Upper lobe of left lung (tissue), 6 donors: ENCODE data around the gene SERPINB1. TPM values are rescaled to one million over a fixed set of nuclear protein-coding genes. Genes with fewer than 3 reads are reported as not detected.

Experiments used
- ATAC-seq, 2 donors: fragments of 200-7000 bp; cut with Tn5 transposase; one replicate each; pipeline ENCODE4 v1.9.1; 2022; ENCODE audit warnings: mild to moderate bottlenecking in 2 of 2, moderate library complexity in 2 of 2; ENCODE audit not compliant: low FRiP score in 2 of 2
- DNase-seq, 2 donors: peaks; one replicate each; pipeline ENCODE4 v3.0.0-alpha.2; 2019 to 2020
- H3K27ac ChIP-seq, 4 donors: fragments of 200-600 bp; sonication (generic); one replicate each; pipeline ENCODE4 v1.5.1; 2016 to 2019
- H3K27me3 ChIP-seq, 4 donors: fragments of 200-600 bp; sonication (generic); one replicate each; pipeline ENCODE4 v1.5.1; 2017 to 2019
- H3K36me3 ChIP-seq, 4 donors: fragments of 200-600 bp; sonication (generic); one replicate each; pipeline ENCODE4 v1.5.1; 2016 to 2019
- H3K4me1 ChIP-seq, 4 donors: fragments of 200-600 bp; sonication (generic); one replicate each; pipeline ENCODE4 v1.5.1; 2018 to 2019
- H3K4me3 ChIP-seq, 4 donors: fragments of 200-600 bp; sonication (generic); one replicate each; pipeline ENCODE4 v1.5.1; 2017 to 2019; ENCODE audit warnings: mild to moderate bottlenecking in 2 of 4, moderate library complexity in 1 of 4
- H3K9me3 ChIP-seq, 4 donors: fragments of 200-600 bp; sonication (generic); one replicate each; pipeline ENCODE4 v1.5.1; 2018 to 2019
- EP300 ChIP-seq, 4 donors: sonication (generic); formaldehyde crosslinking; IDR thresholded peaks; one replicate each; pipeline ENCODE4 v1.5.1; 2017; ENCODE audit warnings: antibody characterized with exemption in 4 of 4, control low read depth in 2 of 4
- POLR2A ChIP-seq, 4 donors: fragments of 450-650 bp; IDR thresholded peaks; one replicate each; pipeline ENCODE4 v1.5.1; 2016 to 2017; ENCODE audit warnings: antibody characterized with exemption in 4 of 4, mild to moderate bottlenecking in 2 of 4
- POLR2AphosphoS5 ChIP-seq, 2 donors: sonication (generic); formaldehyde crosslinking; IDR thresholded peaks; one replicate each; pipeline ENCODE4 v1.5.1; 2017; ENCODE audit warnings: antibody characterized with exemption in 2 of 2
- WGBS, 2 donors: methylation state at CpG; one replicate each; pipeline ENCODE4 v1.1.5; 2017 to 2018; 5-methylcytosine and 5-hydroxymethylcytosine counted together
- total RNA-seq, 6 donors: library from RNA; depleted of rRNA in 4 of 6; stranded (reverse); fragments of >200 nt in 4 of 6; gene quantifications; one replicate each; pipeline versions ENCODE4 v1.1.0 to v1.2.1, GENCODE V29; 2016 to 2021
- TF ChIP-seq, protein P1 (sequence below), 6 experiments: fragments of 450-650 bp in 4 of 6; fragments of 200-600 bp in 2 of 6; sonication (generic) in 2 of 6; IDR thresholded peaks; one replicate each; pipeline ENCODE4 v1.5.1; 2016 to 2019; ENCODE audit warnings: antibody characterized with exemption in 6 of 6
- donor health status: DM: no; HTN: no; CAD: no; lungs with moderate emphysema.
- donor health status: DM: no; HTN: yes; CAD: no; lungs with severe emphysema.

SERPINB1 gene
- total RNA-seq, 6 donors from 2014 or later: 56.6 to 184 (median 102) TPM

GRCh38 chr6:2810092-2810671 lies 31.5 kb downstream of the SERPINB1 start:
- TF ChIP-seq POLR2A (IDR thresholded peaks at IDR 0.05) (peak in 1 of 4 donors; percentile 22), EP300 (IDR thresholded peaks at IDR 0.05) (peak in 3 of 4 donors; percentile 66 to 89 (median 66)), POLR2AphosphoS5 (IDR thresholded peaks at IDR 0.05) (peak; percentile 54 to 64)
- TF ChIP-seq, protein P1, sequence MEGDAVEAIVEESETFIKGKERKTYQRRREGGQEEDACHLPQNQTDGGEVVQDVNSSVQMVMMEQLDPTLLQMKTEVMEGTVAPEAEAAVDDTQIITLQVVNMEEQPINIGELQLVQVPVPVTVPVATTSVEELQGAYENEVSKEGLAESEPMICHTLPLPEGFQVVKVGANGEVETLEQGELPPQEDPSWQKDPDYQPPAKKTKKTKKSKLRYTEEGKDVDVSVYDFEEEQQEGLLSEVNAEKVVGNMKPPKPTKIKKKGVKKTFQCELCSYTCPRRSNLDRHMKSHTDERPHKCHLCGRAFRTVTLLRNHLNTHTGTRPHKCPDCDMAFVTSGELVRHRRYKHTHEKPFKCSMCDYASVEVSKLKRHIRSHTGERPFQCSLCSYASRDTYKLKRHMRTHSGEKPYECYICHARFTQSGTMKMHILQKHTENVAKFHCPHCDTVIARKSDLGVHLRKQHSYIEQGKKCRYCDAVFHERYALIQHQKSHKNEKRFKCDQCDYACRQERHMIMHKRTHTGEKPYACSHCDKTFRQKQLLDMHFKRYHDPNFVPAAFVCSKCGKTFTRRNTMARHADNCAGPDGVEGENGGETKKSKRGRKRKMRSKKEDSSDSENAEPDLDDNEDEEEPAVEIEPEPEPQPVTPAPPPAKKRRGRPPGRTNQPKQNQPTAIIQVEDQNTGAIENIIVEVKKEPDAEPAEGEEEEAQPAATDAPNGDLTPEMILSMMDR (IDR thresholded peaks at IDR 0.05): no peak
- Histone ChIP-seq H3K4me3 (no peak overlapping the region), H3K9me3 (no peaks in the 10 kb centered on the region), H3K36me3 (no peaks in the 10 kb centered on the region), H3K4me1 (peaks cover 15 to 38% (median 23%) of the 10 kb centered on the region in 4 donors), H3K27me3 (no peaks in the 10 kb centered on the region), H3K27ac (peak overlapping the region; percentile 65 to 74 (median 70))
- peak; percentile 71 to 87 for ATAC-seq
- 53 to 71% methylated on average over 9 of the region's 9 CpGs for WGBS, 2 donors
- peak in 1 of 2 donors; percentile 79 for DNase-seq

- Histone ChIP-seq H3K4me1 (peaks cover 18 to 49% (median 25%) of the 10 kb centered on the region in 4 donors), H3K9me3 (no peaks in the 10 kb centered on the region), H3K27ac (no peak overlapping the region), H3K36me3 (no peaks in the 10 kb centered on the region), H3K4me3 (no peak overlapping the region), H3K27me3 (no peaks in the 10 kb centered on the region)
- TF ChIP-seq EP300 (IDR thresholded peaks at IDR 0.05) (no peak), POLR2AphosphoS5 (IDR thresholded peaks at IDR 0.05) (no peak), POLR2A (IDR thresholded peaks at IDR 0.05) (no peak)
- TF ChIP-seq, protein P1 (IDR thresholded peaks at IDR 0.05): no peak
- DNase-seq (no peak), ATAC-seq (no peak)
- WGBS, 2 donors: 79 to 96% methylated on average over 2 of the region's 2 CpGs
Measured at GRCh38 chr6:2809015-2809414, 32.6 kb downstream of the SERPINB1 start.

GRCh38 chr6:2807342-2808090 lies 34.1 kb downstream of the SERPINB1 start:
- ATAC-seq (no peak), DNase-seq (peak in 1 of 2 donors; percentile 50)
- Histone ChIP-seq H3K36me3 (no peaks in the 10 kb centered on the region), H3K4me1 (peaks cover 18 to 50% (median 27%) of the 10 kb centered on the region in 4 donors), H3K9me3 (no peaks in the 10 kb centered on the region), H3K4me3 (no peak overlapping the region), H3K27me3 (no peaks in the 10 kb centered on the region), H3K27ac (peak overlapping the region in 3 of 4 donors; percentile 2 to 70 (median 63))
- WGBS, 2 donors: 53 to 57% methylated on average over 9 of the region's 9 CpGs
- peak; percentile 43 to 73 for TF ChIP-seq POLR2AphosphoS5 (IDR thresholded peaks at IDR 0.05)
- TF ChIP-seq, protein P1 (IDR thresholded peaks at IDR 0.05): no peak
- peak in 2 of 4 donors; percentile 83 to 89 for TF ChIP-seq EP300 (IDR thresholded peaks at IDR 0.05)

GRCh38 chr6:2806644-2807043 lies 35.0 kb downstream of the SERPINB1 start:
- H3K4me1 ChIP-seq: peaks cover 18 to 50% (median 27%) of the 10 kb centered on the region in 4 donors
- peak overlapping the region in 3 of 4 donors; percentile 2 to 70 (median 63) for H3K27ac ChIP-seq

More at GRCh38 chr6:2806644-2807043, 35.0 kb downstream of the SERPINB1 start:
- Histone ChIP-seq H3K36me3 (no peaks in the 10 kb centered on the region), H3K4me3 (no peak overlapping the region), H3K27me3 (no peaks in the 10 kb centered on the region), H3K9me3 (no peaks in the 10 kb centered on the region)
- TF ChIP-seq POLR2A (IDR thresholded peaks at IDR 0.05): no peak
- TF ChIP-seq EP300 (IDR thresholded peaks at IDR 0.05): no peak
- TF ChIP-seq, protein P1 (IDR thresholded peaks at IDR 0.05): no peak
- no peak for TF ChIP-seq POLR2AphosphoS5 (IDR thresholded peaks at IDR 0.05)
- 61 to 67% methylated on average over 3 of the region's 3 CpGs for WGBS, 2 donors
- ATAC-seq (no peak), DNase-seq (no peak)
